Dendritic cell treated with granulocyte-macrophage colony-stimulating factor and Interleukin-4, amounts not matched to agents 40 ng/mL and 50 ng/mL, for 4 days (primary cell): ENCODE data around the gene STAT6.

Experiments used
- H3K27ac Mint-ChIP-seq: one replicate; pipeline ENCODE4 v1.8.0; 2022; ENCODE audit warnings: mild to moderate bottlenecking, mixed read lengths
- H3K27me3 Mint-ChIP-seq: one replicate; pipeline ENCODE4 v1.8.0; 2022; ENCODE audit warnings: mild to moderate bottlenecking, mixed read lengths
- H3K36me3 Mint-ChIP-seq: one replicate; pipeline ENCODE4 v1.8.0; 2022; ENCODE audit warnings: low read depth, mixed read lengths
- H3K4me1 Mint-ChIP-seq: one replicate; pipeline ENCODE4 v1.8.0; 2022; ENCODE audit warnings: low read depth, mixed read lengths
- H3K4me3 Mint-ChIP-seq: one replicate; pipeline ENCODE4 v1.8.0; 2022; ENCODE audit warnings: mild to moderate bottlenecking, moderate library complexity, mixed read lengths
- H3K9me3 Mint-ChIP-seq: one replicate; pipeline ENCODE4 v1.8.0; 2022; ENCODE audit warnings: mixed read lengths
- intact Hi-C: fragments of 100-400 bp; cut with micrococcal nuclease; formaldehyde crosslinking; loops from one replicate; pipeline ENCODE4 v1.15.0; 2022

STAT6 gene, protein sequence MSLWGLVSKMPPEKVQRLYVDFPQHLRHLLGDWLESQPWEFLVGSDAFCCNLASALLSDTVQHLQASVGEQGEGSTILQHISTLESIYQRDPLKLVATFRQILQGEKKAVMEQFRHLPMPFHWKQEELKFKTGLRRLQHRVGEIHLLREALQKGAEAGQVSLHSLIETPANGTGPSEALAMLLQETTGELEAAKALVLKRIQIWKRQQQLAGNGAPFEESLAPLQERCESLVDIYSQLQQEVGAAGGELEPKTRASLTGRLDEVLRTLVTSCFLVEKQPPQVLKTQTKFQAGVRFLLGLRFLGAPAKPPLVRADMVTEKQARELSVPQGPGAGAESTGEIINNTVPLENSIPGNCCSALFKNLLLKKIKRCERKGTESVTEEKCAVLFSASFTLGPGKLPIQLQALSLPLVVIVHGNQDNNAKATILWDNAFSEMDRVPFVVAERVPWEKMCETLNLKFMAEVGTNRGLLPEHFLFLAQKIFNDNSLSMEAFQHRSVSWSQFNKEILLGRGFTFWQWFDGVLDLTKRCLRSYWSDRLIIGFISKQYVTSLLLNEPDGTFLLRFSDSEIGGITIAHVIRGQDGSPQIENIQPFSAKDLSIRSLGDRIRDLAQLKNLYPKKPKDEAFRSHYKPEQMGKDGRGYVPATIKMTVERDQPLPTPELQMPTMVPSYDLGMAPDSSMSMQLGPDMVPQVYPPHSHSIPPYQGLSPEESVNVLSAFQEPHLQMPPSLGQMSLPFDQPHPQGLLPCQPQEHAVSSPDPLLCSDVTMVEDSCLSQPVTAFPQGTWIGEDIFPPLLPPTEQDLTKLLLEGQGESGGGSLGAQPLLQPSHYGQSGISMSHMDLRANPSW

DNA sequence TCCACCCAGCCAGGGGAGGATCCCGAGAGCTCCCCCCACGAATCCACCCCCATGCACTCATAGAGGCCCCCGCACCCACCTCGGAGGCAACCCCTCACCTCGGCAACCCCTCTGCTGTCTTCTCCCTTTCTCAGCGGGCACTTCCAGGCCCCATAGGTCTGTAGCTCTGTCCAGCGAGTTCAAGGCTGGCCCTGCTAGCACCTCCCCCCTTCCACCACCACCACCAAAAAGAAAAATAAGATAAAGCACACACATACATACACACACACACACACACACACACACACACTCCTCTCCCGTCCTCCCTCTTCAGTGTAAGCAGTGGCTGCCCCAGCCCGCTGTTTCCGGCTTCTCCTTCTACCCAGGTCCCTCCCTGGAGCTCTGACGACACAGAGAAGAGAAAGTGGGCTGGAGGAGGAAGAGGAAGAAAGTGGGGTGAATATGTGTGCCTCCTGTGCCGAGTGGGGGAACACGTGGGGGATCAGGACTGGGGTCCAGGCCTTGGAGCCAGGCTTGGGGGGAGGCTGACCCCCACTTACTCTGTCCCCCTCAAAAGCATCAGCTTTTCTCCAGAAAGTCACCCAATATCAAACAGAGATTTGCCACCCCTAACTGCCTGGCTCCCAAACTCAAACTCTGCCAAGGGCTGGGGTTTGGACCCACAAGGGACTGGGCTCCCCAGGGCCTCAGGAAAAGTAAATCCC, at the start of gene STAT6:
STAT6 (minus strand) TSS at position 332 of the 704 bp plus-strand sequence. CDS start 3,084 bp downstream, outside the sequence.
- Mint-ChIP-seq H3K36me3 (peaks cover 53% of the 10 kb centered on the region), H3K4me3 (peak within 1 kb of the TSS; percentile 98), H3K9me3 (no peaks in the 10 kb centered on the region), H3K4me1 (peaks cover 65% of the 10 kb centered on the region), H3K27ac (peak within 1 kb of the TSS; percentile 95), H3K27me3 (peaks cover 1% of the 10 kb centered on the region)
- intact Hi-C loops, result loop anchor here (1.0 to 5.0 kb wide), 2 partner anchors 23 to 104 kb away; partner anchors contain the start of gene ZBTB39

DNA sequence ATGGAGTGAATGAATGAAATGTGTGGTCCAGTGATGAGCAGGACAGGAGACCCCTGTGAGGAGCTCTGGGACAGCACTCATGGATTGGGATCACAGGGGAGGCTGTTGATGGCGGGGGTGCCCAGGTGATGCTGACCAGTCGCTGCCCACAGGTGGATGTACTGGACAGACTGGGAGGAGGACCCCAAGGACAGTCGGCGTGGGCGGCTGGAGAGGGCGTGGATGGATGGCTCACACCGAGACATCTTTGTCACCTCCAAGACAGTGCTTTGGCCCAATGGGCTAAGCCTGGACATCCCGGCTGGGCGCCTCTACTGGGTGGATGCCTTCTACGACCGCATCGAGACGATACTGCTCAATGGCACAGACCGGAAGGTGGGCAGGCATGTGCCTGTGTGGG, 49.6 kb upstream of the STAT6 start:
- no peak overlapping the region for H3K4me3 Mint-ChIP-seq
- no peaks in the 10 kb centered on the region for H3K27me3 Mint-ChIP-seq
- intact Hi-C loops, result no loop called here
- peak overlapping the region; percentile 25 for H3K27ac Mint-ChIP-seq
- H3K4me1 Mint-ChIP-seq, result peaks cover 88% of the 10 kb centered on the region
- H3K9me3 Mint-ChIP-seq, result no peaks in the 10 kb centered on the region
- H3K36me3 Mint-ChIP-seq, result peaks cover 94% of the 10 kb centered on the region

DNA sequence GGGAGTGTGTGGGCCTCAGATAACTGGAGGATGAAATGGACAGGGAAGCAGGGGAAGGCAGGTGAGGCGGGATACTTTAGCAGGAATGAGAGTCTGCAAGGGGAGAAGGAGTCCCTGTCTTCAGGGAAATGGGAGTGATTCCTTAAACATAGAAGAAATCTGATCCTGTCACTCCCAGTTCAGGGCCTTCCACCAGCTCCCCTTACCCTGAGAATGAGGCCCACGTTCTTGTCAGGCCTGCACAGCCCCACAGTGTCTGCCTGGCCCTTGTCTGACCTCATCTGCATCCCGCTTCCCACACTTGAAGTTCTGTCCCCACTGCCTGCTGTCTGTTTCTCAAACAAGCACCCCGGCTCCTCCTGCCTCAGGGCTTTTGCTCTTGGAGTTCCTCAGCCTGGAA, 48.9 kb upstream of the STAT6 start:
- Mint-ChIP-seq H3K4me1 (peaks cover 86% of the 10 kb centered on the region), H3K27me3 (no peaks in the 10 kb centered on the region), H3K9me3 (no peaks in the 10 kb centered on the region), H3K36me3 (peaks cover 94% of the 10 kb centered on the region), H3K27ac (peak overlapping the region; percentile 25), H3K4me3 (no peak overlapping the region)
- intact Hi-C loops, result no loop called here

DNA sequence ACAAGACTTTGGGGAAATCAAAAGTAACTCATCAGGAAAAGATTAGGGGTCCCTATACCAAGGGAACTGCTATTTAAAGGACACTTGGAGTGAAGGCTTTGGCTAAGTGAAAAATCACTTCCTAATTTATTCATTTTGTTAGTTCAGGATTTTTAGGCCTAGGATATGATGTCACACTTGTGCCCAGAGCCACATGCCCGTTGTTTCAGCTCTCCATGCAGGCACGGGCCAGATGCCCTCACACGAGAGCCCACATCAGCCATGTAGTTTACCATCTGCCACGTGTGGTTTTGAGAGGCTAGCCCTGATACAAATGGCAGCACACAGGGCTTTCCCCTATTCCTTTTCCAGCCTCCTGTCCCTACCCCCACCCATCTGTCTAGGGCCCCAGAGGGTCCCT, 48.1 kb upstream of the STAT6 start:
- no peaks in the 10 kb centered on the region for H3K9me3 Mint-ChIP-seq
- intact Hi-C loops, result no loop called here
- no peaks in the 10 kb centered on the region for H3K27me3 Mint-ChIP-seq
- no peak overlapping the region for H3K4me3 Mint-ChIP-seq
- peaks cover 86% of the 10 kb centered on the region for H3K4me1 Mint-ChIP-seq
- H3K36me3 Mint-ChIP-seq, result peaks cover 94% of the 10 kb centered on the region
- H3K27ac Mint-ChIP-seq, result peak overlapping the region; percentile 25

DNA sequence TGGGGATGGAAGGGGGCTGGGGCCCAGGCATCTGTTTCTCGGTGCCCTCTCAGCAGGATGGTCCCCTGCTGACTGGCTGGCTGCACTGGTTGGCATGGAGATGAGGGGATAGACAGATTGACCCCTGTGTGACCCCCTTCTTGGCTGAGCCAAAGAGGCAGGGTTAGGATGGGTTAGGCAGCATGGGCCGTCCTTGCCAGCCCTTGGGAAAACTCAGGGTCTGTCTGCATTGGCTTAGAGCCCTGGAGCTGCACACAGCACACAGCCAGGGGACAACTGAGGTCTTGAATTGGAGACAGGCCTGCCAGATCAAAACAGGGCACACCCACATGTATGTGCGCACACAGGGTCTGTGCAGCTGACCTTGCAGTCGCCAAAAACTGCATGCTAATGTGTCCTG, 47.5 kb upstream of the STAT6 start:
- H3K9me3 Mint-ChIP-seq, result no peaks in the 10 kb centered on the region
- no peaks in the 10 kb centered on the region for H3K27me3 Mint-ChIP-seq
- peaks cover 92% of the 10 kb centered on the region for H3K36me3 Mint-ChIP-seq
- H3K27ac Mint-ChIP-seq, result peak overlapping the region; percentile 25
- intact Hi-C loops, result no loop called here
- H3K4me1 Mint-ChIP-seq, result peaks cover 90% of the 10 kb centered on the region
- H3K4me3 Mint-ChIP-seq, result no peak overlapping the region

DNA sequence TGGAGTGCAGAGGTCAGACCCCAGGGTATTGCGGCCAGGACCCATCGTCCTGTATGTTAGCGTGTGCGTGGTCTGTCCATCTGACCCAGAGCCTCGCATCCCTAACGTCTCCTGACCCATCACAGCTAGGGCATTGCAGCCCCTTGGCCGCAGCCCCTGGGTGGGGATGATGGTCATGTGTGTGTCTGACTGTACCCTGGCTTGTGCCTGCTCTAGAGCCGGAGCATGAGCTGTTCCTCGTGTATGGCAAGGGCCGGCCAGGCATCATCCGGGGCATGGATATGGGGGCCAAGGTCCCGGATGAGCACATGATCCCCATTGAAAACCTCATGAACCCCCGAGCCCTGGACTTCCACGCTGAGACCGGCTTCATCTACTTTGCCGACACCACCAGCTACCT, 47.0 kb upstream of the STAT6 start:
- Mint-ChIP-seq H3K27me3 (no peaks in the 10 kb centered on the region), H3K4me1 (peaks cover 95% of the 10 kb centered on the region), H3K4me3 (no peak overlapping the region), H3K36me3 (peaks cover 97% of the 10 kb centered on the region), H3K9me3 (no peaks in the 10 kb centered on the region), H3K27ac (peak overlapping the region; percentile 76)
- intact Hi-C loops, result no loop called here

DNA sequence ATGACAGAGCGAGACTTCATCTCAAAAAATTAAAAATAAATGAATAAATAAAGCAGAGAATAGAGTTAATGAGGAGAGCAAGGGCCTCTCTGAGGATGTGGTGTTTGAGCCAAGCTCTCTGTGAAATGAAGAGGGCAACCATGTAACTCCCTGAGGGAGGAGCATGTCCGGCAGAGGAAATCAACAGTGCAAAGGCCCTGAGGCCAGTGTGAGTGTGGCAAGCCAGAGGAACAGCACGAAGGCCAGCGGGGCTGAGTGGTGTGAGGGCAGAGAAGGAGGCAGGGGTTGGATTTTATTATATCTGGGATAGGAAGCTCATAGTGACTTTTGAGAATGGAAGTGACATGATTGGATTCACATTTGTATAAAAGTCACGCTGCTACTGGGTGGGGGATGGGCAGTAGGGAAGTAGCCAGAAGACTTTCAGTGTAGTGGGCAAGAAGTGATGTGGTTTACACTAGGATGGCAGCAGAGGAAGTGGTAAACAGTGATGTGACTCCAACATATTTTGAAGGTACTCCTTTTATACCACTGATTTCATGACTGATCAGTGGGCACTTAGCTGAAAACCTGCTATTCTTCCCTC, 46.5 kb upstream of the STAT6 start:
- Mint-ChIP-seq H3K9me3 (no peaks in the 10 kb centered on the region), H3K36me3 (peaks cover 96% of the 10 kb centered on the region), H3K4me1 (peaks cover 95% of the 10 kb centered on the region), H3K4me3 (no peak overlapping the region), H3K27ac (peak overlapping the region; percentile 76), H3K27me3 (no peaks in the 10 kb centered on the region)
- intact Hi-C loops, result no loop called here

DNA sequence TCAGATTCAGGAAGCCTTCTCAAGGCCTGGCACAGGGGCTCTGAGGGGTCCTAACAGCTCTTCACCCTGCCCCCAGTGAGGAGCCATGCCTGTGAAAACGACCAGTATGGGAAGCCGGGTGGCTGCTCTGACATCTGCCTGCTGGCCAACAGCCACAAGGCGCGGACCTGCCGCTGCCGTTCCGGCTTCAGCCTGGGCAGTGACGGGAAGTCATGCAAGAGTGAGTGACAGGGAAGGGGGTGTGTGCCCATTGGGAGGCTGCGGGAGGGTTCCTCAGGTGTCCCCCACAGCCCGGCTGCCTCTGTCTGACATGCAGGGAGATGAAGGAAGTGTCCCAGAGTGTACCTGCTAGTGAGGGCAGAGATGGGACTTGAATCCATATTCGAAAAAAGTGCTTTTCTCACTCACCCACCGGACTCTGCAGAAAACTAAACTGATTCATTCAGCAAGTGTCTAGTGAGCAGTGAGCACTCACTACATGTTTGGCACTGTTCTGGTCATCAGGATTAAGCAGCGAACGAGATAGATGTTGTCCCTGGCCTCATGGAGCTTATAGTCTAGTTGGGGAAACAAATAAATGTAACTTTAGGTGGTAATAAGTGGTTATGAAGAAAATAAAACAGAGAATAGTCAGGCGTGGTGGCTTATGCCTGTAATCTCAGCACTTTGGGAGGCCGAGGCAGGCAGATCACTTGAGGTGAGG, 45.7 kb upstream of the STAT6 start:
- H3K9me3 Mint-ChIP-seq, result no peaks in the 10 kb centered on the region
- H3K36me3 Mint-ChIP-seq, result peaks cover 89% of the 10 kb centered on the region
- H3K4me3 Mint-ChIP-seq, result no peak overlapping the region
- intact Hi-C loops, result no loop called here
- no peaks in the 10 kb centered on the region for H3K27me3 Mint-ChIP-seq
- peaks cover 95% of the 10 kb centered on the region for H3K4me1 Mint-ChIP-seq
- peak overlapping the region; percentile 76 for H3K27ac Mint-ChIP-seq

DNA sequence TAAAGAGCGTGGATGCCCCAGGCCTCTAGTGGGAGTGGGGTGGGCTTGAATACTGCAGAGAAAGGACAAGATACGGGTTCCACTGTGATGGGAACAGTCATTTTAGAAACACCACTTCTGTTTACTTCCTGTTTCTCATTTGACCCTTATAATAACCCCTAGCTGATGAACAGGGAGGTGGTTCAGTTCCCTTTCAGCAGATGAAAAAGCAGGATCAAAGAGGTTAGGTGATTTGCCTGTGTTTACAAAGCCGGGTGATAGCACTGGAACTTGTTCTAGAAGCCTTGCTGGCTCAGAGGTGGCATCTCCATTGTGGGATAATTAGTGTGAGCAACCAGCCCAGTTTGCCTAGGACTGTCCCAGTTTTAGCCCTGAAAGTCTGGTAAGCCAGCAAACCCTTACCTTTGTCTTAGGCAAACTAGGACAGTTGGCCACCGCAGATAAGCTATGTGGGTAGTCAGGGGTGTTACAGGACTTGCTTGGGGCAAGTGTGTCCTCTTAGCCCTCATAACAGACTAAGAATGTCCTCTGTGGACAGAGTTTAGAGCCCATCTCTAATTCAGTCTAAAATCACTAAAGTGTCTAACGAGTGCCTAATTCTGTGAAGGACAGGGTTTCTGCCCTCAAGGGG, 43.8 kb upstream of the STAT6 start:
- Mint-ChIP-seq H3K9me3 (no peaks in the 10 kb centered on the region), H3K27me3 (no peaks in the 10 kb centered on the region), H3K36me3 (peaks cover 86% of the 10 kb centered on the region), H3K4me3 (no peak overlapping the region), H3K27ac (peak overlapping the region; percentile 74), H3K4me1 (peaks cover 94% of the 10 kb centered on the region)
- intact Hi-C loops, result no loop called here

DNA sequence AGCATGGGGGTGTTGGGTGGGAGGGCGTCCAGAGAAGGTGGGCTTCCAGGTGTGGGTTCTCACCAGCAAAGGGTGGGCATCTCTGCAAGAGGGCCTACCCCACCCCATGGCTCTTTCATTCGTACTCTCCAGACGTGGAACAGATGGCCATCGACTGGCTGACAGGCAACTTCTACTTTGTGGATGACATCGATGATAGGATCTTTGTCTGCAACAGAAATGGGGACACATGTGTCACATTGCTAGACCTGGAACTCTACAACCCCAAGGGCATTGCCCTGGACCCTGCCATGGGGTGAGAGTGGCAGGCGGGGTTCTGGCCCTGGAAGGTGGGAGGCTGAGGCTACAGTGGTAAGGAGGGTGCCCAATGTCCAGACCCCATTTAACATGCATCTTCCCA, 42.9 kb upstream of the STAT6 start:
- intact Hi-C loops, result no loop called here
- Mint-ChIP-seq H3K4me3 (no peak overlapping the region), H3K9me3 (no peaks in the 10 kb centered on the region), H3K36me3 (peaks cover 85% of the 10 kb centered on the region), H3K27ac (peak overlapping the region; percentile 74), H3K4me1 (peaks cover 94% of the 10 kb centered on the region), H3K27me3 (no peaks in the 10 kb centered on the region)

DNA sequence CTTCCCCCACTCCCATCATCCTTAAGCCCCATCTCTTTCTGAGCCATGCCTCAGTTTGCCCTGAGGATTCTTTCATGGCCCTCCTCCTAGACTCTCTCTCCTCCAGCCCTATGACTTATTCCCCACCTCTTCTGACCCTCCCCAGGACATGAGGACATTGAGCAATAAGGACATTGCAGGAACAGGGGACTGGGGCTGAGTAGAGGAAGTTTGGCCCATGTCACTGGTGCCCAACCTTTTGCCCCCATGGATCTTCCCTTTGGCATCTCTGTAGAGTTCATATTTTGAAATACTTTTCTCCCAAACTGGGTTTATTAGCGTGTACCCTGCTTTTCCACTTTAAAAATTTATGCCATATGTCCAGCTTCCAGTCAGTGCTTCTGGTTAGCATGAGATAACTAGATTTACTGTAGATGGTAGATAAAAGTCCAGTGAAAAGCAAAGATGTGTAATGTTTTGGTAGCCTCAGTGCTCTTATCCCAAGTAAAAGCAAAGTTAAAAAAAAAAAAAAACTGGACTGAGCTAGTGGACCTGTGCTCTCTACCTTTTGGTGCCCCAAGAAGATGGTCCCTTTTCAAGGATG, 42.3 kb upstream of the STAT6 start:
- peaks cover 81% of the 10 kb centered on the region for H3K36me3 Mint-ChIP-seq
- H3K27me3 Mint-ChIP-seq, result no peaks in the 10 kb centered on the region
- no peaks in the 10 kb centered on the region for H3K9me3 Mint-ChIP-seq
- H3K27ac Mint-ChIP-seq, result peak overlapping the region; percentile 77
- H3K4me1 Mint-ChIP-seq, result peaks cover 94% of the 10 kb centered on the region
- intact Hi-C loops, result no loop called here
- no peak overlapping the region for H3K4me3 Mint-ChIP-seq

DNA sequence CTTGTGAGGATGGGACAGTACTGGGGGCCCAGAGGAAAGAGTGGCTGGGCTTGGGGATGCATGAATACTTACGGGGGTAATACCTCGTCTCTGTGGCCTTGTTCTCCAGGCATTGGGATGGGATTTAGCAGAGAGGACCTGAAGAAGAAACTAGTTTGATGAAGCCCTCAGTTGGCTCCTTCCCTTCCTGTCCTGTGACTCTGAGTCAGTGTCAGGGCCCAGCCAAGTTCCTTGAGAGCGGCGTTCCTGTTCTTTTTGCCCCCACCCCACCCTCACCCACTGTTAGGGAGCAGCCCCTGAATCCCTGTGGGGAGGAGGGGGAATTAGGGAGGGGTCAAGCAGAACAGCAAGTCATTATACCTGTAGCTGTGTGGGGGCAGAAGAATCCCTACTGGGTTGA, 41.5 kb upstream of the STAT6 start:
- peak overlapping the region; percentile 41 for H3K4me3 Mint-ChIP-seq
- no peaks in the 10 kb centered on the region for H3K27me3 Mint-ChIP-seq
- intact Hi-C loops, result no loop called here
- H3K4me1 Mint-ChIP-seq, result peaks cover 94% of the 10 kb centered on the region
- no peaks in the 10 kb centered on the region for H3K9me3 Mint-ChIP-seq
- peaks cover 80% of the 10 kb centered on the region for H3K36me3 Mint-ChIP-seq
- H3K27ac Mint-ChIP-seq, result peak overlapping the region; percentile 77
